HG03280 (cell line): ENCODE measurements around the gene CD200R1L.
A peak's percentile ranks its signal among the peaks of the same experiment; 100 is the strongest.

ENCODE experiments used
- ATAC-seq: cut with Tn5 transposase; IDR thresholded peaks from one replicate; pipeline ENCODE4 v1.9.1; 2021; ENCODE audit warnings: mild to moderate bottlenecking, moderate library complexity; ENCODE audit not compliant: unreplicated experiment

The CD200R1L gene

DNA sequence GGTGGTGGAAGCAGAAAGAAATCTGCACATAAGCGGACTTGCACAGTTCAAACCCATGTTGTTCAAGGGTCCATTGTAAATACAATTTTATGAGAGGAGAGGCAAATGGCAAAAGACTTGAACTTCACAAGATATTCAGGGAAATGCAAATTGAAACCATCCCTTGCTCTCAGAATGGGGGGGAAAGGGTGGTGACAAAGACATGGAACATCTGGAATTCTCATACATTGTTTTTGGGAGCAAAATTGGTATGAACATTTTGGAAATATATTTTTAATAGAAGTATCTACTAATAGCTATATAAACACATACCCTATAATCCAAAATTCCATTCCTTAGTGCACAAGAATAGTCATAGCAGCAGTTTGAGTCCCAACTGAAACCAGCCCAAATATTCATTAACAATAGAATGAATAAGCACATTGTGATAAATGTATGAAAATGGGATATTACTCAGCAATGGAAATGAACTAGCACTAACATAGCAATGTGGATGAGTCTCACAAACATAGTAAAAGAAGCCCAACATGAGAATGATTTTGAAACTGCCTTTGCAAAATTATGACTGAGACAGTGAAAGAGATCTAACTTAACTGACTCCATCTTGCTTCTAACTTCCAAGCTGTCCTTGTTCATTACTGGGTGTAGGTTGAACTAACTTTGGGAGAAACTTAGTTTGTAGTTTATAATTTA, 77.2 kb downstream of the CD200R1L start:
- no peak for ATAC-seq

DNA sequence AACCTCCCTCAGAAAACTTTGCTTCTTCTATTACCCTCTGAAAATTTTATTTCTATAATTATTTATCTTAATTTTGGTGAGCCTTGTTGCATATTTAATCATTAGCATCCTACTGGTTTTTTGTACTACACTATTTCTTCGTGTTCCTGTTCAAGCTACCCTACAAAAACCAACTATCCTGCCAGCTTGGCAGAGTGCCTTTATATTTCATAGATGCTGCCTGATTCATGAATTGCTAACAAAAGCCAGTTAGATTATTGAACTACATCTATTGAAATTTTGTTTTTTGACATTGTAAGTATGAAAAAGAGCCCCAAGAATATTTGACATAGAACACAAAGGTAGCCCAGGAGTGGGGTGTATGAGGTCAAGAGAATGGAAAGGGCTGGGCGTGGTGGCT, 78.9 kb downstream of the CD200R1L start:
- ATAC-seq: no peak

DNA sequence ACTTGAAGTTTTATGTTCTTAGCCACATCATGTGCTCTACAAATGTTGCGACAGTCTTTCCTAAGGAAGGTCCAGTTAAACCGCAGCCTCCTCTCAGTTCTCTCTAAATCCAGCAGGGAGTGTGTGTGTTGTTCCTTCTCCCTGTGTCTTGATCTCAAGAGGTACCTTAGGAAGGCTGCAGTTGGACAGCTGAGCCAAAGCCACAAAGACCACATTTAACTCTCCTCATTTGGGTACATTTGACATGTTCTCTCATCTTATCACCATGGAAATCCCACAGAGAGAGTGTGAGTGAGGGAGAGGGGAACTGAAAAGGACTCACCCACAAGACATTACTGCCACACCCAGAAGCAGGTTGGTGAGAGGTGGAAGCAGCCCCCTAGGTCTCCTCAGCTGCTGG, 79.5 kb downstream of the CD200R1L start:
- peak; percentile 68 for ATAC-seq
